OCI-LY3 (cell line): Measurements from ENCODE around the gene GMPS.

Source experiments
- H2AFZ ChIP-seq: fragments of 200-600, 300-600 bp; shearing (Covaris generic); 2 replicates; pipeline ENCODE4 v1.6.0; 2014; ENCODE audit warnings: antibody characterized with exemption, low read depth, low read length
- H3K27ac ChIP-seq: fragments of 200-600, 300-600 bp; sonication (generic); 2 replicates; pipeline ENCODE4 v1.5.1; 2014; ENCODE audit warnings: mild to moderate bottlenecking, low read length, moderate library complexity, mixed read lengths
- H3K27me3 ChIP-seq: fragments of 200-600, 300-600 bp; sonication (generic); 2 replicates; pipeline ENCODE4 v1.6.1; 2014; ENCODE audit warnings: low read depth, low read length, mixed read lengths
- H3K36me3 ChIP-seq: fragments of 200-600, 300-600 bp; sonication (generic); replicated peaks from 2 replicates; pipeline ENCODE3; 2014; ENCODE audit warnings: low read depth, low read length, mixed read lengths
- H3K4me1 ChIP-seq: fragments of 300-600, 200-600 bp; sonication (generic); 2 replicates; pipeline ENCODE4 v1.6.1; 2014; ENCODE audit warnings: low read length, mixed read lengths
- H3K4me2 ChIP-seq: fragments of 200-600, 300-600 bp; sonication (generic); 2 replicates; pipeline ENCODE4 v1.6.1; 2014; ENCODE audit warnings: low read length, mixed read lengths
- H3K4me3 ChIP-seq: fragments of 300-600, 200-600 bp; sonication (generic); 2 replicates; pipeline ENCODE4 v1.5.1; 2014; ENCODE audit warnings: antibody characterized with exemption, mild to moderate bottlenecking, low read length, moderate library complexity
- H3K79me2 ChIP-seq: fragments of 300-600, 200-600 bp; shearing (Covaris generic); 2 replicates; pipeline ENCODE4 v1.6.1; 2014; ENCODE audit warnings: mild to moderate bottlenecking, low read length, mixed read lengths
- H3K9ac ChIP-seq: fragments of 300-600, 200-600 bp; shearing (Covaris generic); 2 replicates; pipeline ENCODE4 v1.6.0; 2014; ENCODE audit warnings: mild to moderate bottlenecking, low read length, moderate library complexity
- H3K9me3 ChIP-seq: fragments of 200-600, 300-600 bp; shearing (Covaris generic); 2 replicates; pipeline ENCODE4 v1.6.1; 2014; ENCODE audit warnings: low read length, mixed read lengths; ENCODE audit not compliant: insufficient read depth
- H4K20me1 ChIP-seq: fragments of 200-600, 300-600 bp; sonication (generic); 2 replicates; pipeline ENCODE4 v1.6.1; 2016; ENCODE audit warnings: low read length, mixed read lengths; ENCODE audit not compliant: insufficient read depth
- CTCF ChIP-seq: fragments of 200-600, 300-600 bp; sonication (generic); IDR thresholded peaks from 2 replicates; pipeline ENCODE4 v1.5.1; 2014; ENCODE audit warnings: antibody characterized with exemption, low read length, low read depth
- EZH2phosphoT487 ChIP-seq: fragments of 200-600 bp; shearing (Covaris generic); IDR thresholded peaks from 2 replicates; pipeline ENCODE4 v1.6.1; 2018; ENCODE audit warnings: antibody characterized with exemption, mixed run types, low read depth

The GMPS gene

DNA sequence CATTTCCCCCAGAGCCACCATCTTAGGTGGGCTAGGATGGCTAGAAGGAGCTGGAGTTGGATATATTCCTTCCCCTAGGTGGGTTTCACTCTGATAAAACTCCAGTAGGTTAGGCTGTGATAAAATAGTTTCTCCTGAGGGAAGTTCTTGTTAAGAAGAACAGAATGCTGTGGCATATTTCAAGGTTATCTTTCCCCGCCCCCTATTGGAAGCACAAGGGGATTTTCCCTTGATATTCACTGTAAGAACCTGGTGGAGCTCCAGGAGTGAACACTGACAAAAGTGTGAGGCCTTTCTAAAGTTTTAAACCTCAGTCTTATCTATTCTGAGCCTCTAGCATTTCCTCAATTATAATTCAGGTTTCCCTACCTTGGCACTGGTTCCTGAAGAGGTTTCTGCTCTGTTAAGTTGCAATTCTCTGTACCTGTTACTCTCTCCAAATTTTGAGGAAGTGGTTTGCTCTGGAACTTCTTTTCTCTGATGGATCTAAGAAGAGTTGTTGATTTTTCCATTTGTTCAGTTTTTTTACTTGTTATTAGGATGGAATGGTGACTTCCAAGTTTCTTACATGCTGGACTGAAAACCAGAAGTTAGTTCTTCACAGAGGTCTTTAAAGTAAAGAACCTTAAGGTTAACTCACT, 113.5 kb downstream of the GMPS start:
- H3K27me3 ChIP-seq = no peaks in the 10 kb centered on the region
- H3K79me2 ChIP-seq = no peaks in the 10 kb centered on the region
- H3K36me3 ChIP-seq = no peaks in the 10 kb centered on the region
- H3K27ac ChIP-seq = no peak overlapping the region
- H3K9me3 ChIP-seq = no peaks in the 10 kb centered on the region
- H2AFZ ChIP-seq = no peak overlapping the region
- H3K4me1 ChIP-seq = peaks cover 4% of the 10 kb centered on the region
- H3K4me3 ChIP-seq = no peak overlapping the region
- no peak for TF ChIP-seq CTCF
- TF ChIP-seq EZH2phosphoT487 = no peak
- H4K20me1 ChIP-seq = no peaks in the 10 kb centered on the region
- H3K9ac ChIP-seq = no peak overlapping the region
- no peak overlapping the region for H3K4me2 ChIP-seq

DNA sequence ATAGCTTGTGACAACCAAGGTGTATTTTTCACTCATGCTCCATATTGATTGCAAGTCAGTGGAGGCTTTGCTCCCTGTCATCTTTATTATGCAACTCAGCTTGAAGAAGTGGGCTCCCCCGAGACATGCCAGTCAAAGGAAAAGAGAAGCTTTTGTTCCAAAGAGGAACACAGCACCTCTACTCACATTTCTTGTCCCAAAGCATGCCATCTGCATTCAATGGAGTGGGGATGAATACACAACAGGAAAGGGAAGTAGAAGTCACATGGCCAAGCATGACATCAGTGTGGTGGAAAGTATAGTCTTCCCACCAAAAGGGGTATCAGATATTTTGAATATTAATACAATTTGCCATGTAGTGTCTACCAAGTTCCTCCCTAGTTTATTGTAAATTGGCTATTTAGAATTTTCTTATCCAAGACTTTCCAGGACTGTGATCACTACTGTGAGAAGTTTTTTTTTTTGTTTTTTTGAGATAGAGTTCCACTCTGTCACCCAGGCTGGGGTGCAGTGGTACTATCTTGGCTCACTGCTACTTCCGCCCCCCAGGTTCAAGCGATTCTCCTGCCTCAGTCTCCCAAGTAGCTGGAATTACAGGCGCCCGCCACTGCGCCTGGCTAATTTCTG, 114.5 kb downstream of the GMPS start:
- Histone ChIP-seq H3K4me3 (no peak overlapping the region), H3K79me2 (no peaks in the 10 kb centered on the region), H3K9me3 (no peaks in the 10 kb centered on the region), H3K27ac (no peak overlapping the region), H3K27me3 (no peaks in the 10 kb centered on the region), H3K4me1 (peaks cover 4% of the 10 kb centered on the region), H3K4me2 (no peak overlapping the region), H3K9ac (no peak overlapping the region), H3K36me3 (no peaks in the 10 kb centered on the region), H2AFZ (no peak overlapping the region), H4K20me1 (no peaks in the 10 kb centered on the region)
- no peak for TF ChIP-seq CTCF
- TF ChIP-seq EZH2phosphoT487 = no peak

- H3K4me1 ChIP-seq = no peaks in the 10 kb centered on the region
- no peaks in the 10 kb centered on the region for H3K36me3 ChIP-seq
- H3K79me2 ChIP-seq = no peaks in the 10 kb centered on the region
- no peak overlapping the region for H3K27ac ChIP-seq
- H3K4me2 ChIP-seq = no peak overlapping the region
- H3K27me3 ChIP-seq = no peaks in the 10 kb centered on the region
- H3K4me3 ChIP-seq = no peak overlapping the region
- no peak for TF ChIP-seq EZH2phosphoT487
- no peak for TF ChIP-seq CTCF
- H2AFZ ChIP-seq = no peak overlapping the region
- no peaks in the 10 kb centered on the region for H3K9me3 ChIP-seq
- no peaks in the 10 kb centered on the region for H4K20me1 ChIP-seq
- no peak overlapping the region for H3K9ac ChIP-seq
These were observed 119.1 kb downstream of the GMPS start for GRCh38 chr3:155989536-155989935.

- TF ChIP-seq EZH2phosphoT487 (no peak), CTCF (no peak)
These were observed 120.8 kb downstream of the GMPS start for GRCh38 chr3:155991212-155991611.

More at GRCh38 chr3:155991212-155991611, 120.8 kb downstream of the GMPS start:
- Histone ChIP-seq H3K9me3 (no peaks in the 10 kb centered on the region), H4K20me1 (no peaks in the 10 kb centered on the region), H3K4me3 (no peak overlapping the region), H3K4me2 (no peak overlapping the region), H3K9ac (no peak overlapping the region), H2AFZ (no peak overlapping the region), H3K36me3 (no peaks in the 10 kb centered on the region), H3K79me2 (no peaks in the 10 kb centered on the region), H3K27me3 (no peaks in the 10 kb centered on the region), H3K27ac (no peak overlapping the region), H3K4me1 (peaks cover 6% of the 10 kb centered on the region)
